Measurements from ENCODE around the gene IRF6.

- TF ChIP-seq RNF2 (IDR thresholded peaks at IDR 0.05; ENCODE audit: borderline replicate concordance, low read depth, low read length, missing control alignments, poor library complexity, severe bottlenecking) (no peak), EGR1 (IDR thresholded peaks at IDR 0.05; ENCODE audit: borderline replicate concordance, low read depth, low read length) (no peak), ASH2L (IDR thresholded peaks at IDR 0.05; ENCODE audit: low read length) (no peak), CBX8 (IDR thresholded peaks at IDR 0.05; ENCODE audit: borderline replicate concordance, low read depth, low read length) (no peak), RAD21 (IDR thresholded peaks at IDR 0.05 in 1 of 2, conservative IDR thresholded peaks at IDR 0.05 in 1 of 2; ENCODE audit: low read depth in 2 of 2, low read length in 2 of 2) (no peak), GABPA (IDR thresholded peaks at IDR 0.05; ENCODE audit: borderline replicate concordance, insufficient read depth, low read length) (no peak), POLR2AphosphoS5 (IDR thresholded peaks at IDR 0.05; ENCODE audit: low read depth, low read length) (no peak), EZH2 (IDR thresholded peaks at IDR 0.05; ENCODE audit: low read depth, low read length, severe bottlenecking) (no peak), MAX (IDR thresholded peaks at IDR 0.05) (no peak), SIN3A (conservative IDR thresholded peaks at IDR 0.05 in 1 of 2, IDR thresholded peaks at IDR 0.05 in 1 of 2; ENCODE audit: low read depth in 1 of 2, low read length in 2 of 2) (no peak), FOSL1 (IDR thresholded peaks at IDR 0.05; ENCODE audit: insufficient read depth, low read depth, low read length) (no peak)
These were observed 38.2 kb downstream of the IRF6 start for GRCh38 chr1:209767706-209768105.

Measured in H1 (cell line).